ENCODE data around the gene FAM210A.

FAM210A gene

GRCh38 chr18:13620818-13621445, 105.4 kb downstream of the FAM210A start:
- DNase-seq, result no peak

- no peak for DNase-seq
Measured at GRCh38 chr18:13620206-13620672, 106.1 kb downstream of the FAM210A start.

DNA sequence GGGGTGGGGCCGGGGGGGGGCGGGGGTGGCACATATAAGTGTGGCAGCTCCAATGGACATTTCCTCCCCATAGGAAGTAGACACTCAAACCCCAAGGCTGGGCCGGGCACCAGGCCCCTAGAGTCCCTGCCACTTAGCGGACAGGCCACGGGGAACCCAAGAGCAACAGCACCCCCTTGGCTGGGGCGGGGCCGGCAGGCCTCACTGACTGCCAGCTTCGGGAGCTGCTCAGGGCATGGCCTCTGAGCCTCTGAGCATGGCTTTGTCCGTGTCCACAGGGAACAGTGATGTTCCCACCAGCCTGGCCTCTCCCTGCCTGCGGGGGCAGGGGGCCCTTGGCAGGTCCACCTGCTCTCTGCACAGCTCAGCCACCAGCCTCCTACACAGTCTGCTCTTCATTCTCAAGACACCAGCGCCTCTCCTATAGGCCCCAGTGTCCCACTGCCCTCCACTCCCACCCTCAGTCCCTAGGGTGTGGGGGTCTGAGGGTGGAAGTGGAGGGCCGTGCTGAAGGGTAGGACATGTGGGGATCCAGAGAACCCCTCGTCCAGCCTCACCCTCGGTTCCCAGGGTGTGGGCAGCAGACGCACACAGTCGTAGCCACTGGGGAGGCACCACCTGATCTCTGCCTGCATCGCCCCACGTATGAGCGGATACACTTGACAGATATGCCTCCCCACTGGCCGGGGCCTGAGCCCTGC, 106.7 kb downstream of the FAM210A start:
- no peak for DNase-seq

DNA sequence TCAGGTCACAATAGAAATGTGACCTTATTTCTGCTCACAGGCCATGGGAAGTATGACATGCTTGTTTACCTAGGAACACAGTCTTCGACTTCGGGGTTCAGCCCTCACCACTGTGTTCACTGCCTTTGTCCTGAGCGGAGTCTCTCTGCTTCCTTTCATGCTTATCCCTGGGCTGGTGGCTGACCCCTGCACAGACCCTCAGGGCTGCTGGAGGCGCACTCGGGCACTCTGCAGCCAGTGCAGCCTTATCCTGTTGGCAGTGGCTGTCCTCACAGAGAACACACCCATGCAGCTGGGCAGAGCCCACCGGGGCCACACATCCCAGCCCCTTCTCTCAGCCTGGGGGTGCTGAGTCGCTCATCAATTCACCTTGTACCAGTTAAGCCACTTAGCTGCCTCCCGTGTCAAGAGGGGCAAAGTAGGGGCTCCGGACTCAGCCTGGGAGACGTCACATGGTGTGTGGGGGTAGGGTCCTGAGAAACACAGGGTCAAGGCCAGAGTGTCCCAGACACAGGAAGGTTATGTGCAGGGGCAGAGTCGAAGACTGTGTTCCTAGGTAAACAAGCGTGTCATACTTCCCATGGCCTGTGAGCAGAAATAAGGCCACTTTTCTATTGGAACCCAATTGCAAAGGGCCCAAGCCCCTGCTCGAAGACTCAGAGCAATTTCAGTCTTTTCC, 107.5 kb downstream of the FAM210A start:
- DNase-seq, result no peak

DNA sequence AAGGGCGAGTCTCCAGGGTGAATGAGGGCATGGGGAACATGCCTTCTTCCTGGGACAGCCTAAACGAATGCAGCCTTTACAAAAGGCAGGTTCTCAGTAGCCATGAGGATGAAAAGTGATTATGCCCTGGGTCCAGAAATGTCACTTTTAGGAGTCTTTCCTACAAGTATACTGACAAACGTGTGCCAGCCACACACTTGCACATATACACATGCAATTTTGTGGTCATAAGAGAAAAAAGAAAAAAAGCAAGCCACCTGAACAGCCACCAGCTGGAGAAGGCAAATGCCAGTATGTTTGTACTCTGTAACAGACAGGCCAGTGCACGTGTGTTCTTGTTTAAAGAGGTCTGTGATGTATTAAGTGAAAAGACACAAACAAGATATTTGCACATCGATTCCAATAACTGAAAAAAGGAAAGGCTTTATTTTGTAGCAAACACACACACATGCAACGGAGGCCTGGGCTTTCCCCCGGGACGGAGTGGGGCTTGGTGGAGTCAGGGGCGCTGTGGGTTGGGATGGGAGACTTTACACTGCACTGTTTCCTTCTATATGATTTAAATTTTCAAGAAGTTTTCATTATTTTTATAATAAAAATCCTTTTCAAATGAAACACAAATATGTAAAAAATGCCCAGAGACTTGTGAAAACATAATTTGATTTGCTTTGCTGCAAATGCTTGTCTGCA, 108.4 kb downstream of the FAM210A start:
- no peak for DNase-seq

- no peak for DNase-seq
Measured at GRCh38 chr18:13616525-13617035, 109.8 kb downstream of the FAM210A start.

DNA sequence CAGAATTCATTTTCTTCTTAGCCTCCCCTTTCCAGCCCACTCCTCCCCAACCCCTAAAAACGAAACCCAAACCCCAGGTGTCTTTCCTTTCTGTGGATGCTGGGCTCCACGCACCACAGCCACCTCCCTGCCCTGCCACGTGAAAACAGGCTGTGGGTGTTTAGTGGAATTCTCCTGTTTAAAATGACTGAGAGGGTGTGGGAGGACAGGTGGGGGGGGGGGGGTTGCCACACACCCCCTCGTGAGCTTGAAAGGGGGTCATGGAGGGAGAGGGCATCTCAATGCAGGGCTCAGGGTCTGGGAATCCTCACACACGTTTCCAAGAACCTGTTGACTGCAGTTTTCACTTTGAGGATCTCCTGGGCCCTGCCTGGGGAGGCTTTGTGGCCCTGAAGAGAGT, 110.3 kb downstream of the FAM210A start:
- no peak for DNase-seq

DNA sequence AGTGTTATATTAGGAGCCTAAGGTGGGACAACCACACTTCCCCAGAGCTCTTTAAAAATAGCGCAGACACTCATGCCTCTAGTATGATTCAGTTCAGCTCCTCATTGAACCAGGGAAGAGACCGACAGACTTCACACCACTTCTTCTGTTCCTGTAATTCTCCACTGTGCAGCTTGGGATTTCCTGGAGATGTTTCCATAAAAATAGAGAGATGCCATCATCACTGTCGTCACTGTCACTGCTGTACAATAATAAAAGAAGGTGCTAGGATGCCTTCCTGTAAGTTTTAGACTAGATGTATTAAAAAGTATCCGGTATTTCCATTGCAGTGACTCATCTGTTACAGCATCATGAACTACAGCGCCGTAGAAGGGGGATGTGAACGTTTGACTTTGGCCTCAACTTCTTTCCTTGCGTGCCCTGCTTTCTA, 110.9 kb downstream of the FAM210A start:
- DNase-seq, result no peak

- DNase-seq, result no peak
Measured at GRCh38 chr18:13614641-13615288, 111.6 kb downstream of the FAM210A start.

DNA sequence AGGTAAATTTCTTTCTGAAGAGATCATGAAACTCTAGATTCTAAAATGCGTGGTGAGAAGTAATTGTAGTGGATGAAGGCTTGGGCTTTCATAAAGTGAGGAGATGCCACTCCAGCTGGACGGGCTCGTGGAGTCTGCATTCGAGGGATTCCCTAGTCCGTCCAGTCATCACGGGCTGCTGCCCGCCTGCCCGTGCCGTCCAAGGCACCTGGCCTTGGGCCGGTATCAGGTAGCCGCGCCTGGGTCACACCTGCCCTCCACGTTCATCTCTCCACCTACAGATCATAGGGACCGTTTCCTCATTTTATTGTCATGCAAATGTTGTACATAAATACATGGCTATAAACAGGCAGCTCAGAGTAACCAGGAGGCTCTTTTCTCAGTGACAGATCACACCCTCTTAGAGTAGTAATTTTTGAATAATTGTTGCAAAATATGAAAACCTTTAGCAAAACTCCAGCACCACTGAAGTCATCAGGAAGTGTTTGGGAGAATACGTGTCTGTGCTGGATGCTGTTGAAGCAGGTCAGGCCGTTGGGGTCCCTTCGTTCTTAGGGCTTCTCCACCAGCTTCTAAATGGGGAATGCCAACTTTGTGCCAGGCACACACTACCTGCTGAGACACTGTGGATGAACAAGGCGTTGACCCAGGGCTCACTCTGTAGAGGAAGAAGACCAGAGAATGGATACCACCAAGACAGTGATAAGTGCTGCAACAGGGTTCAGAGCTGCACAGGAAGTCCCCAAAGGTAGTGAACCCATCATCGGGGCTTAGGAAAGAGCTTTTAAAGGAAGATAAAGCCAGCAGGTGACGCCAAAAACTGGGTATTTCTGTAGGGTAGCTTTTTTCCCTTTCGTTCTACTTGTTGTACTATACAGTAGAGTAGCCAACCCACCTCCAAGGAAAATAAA, 112.5 kb downstream of the FAM210A start:
- no peak for DNase-seq
